NOMO-1 treated with DMSO at 0.1 percent for 48 hours (cell line): ENCODE results near the gene ASPHD1.

Experiments
- DNase-seq: peaks from one replicate; lab custom pipeline; 2025; ENCODE audit not compliant: unreplicated experiment; lab: John Stamatoyannopoulos, UW

ASPHD1 gene

GRCh38 chr16:29940656-29941055 lies 40.4 kb downstream of the ASPHD1 start:
- DNase-seq: no peak

GRCh38 chr16:29943846-29944799 lies 43.8 kb downstream of the ASPHD1 start:
- DNase-seq: no peak

- DNase-seq: no peak
Measured at GRCh38 chr16:29947897-29948296, 47.6 kb downstream of the ASPHD1 start.

GRCh38 chr16:29950806-29951461 lies 50.6 kb downstream of the ASPHD1 start:
- DNase-seq: no peak

GRCh38 chr16:29951625-29952365 lies 51.5 kb downstream of the ASPHD1 start:
- DNase-seq: no peak
